Measurements from ENCODE around the gene CCIN. TPM values are rescaled to one million over a fixed set of nuclear protein-coding genes. Genes with fewer than 3 reads are reported as not detected.
"Not testable (repeated sequence)": the region's sequence is repeated elsewhere in the genome, so short reads cannot be mapped to it uniquely, and the experiment has no call there.

The CCIN gene
- total RNA-seq, 2 experiments from 2014 or later, result not detected

- H3K4me3 Mint-ChIP-seq, result no peak overlapping the region
- no peak for DNase-seq
- H3K27me3 Mint-ChIP-seq, result no peaks in the 10 kb centered on the region
- no peak overlapping the region for H3K27ac Mint-ChIP-seq
- H3K9me3 Mint-ChIP-seq, result peaks cover 12% of the 10 kb centered on the region
- peaks cover 26% of the 10 kb centered on the region for H3K36me3 Mint-ChIP-seq
- peaks cover 77% of the 10 kb centered on the region for H3K4me1 Mint-ChIP-seq
These were observed 21.6 kb upstream of the CCIN start for GRCh38 chr9:36147441-36148175.

GRCh38 chr9:36148311-36149051 lies 20.7 kb upstream of the CCIN start:
- H3K4me3 Mint-ChIP-seq, result no peak overlapping the region
- H3K4me1 Mint-ChIP-seq, result peaks cover 74% of the 10 kb centered on the region
- peaks cover 12% of the 10 kb centered on the region for H3K9me3 Mint-ChIP-seq
- H3K27ac Mint-ChIP-seq, result no peak overlapping the region
- peaks cover 26% of the 10 kb centered on the region for H3K36me3 Mint-ChIP-seq
- peak; percentile 85 for DNase-seq
- no peaks in the 10 kb centered on the region for H3K27me3 Mint-ChIP-seq

- DNase-seq, result no peak
- no peak overlapping the region for H3K27ac Mint-ChIP-seq
- H3K27me3 Mint-ChIP-seq, result no peaks in the 10 kb centered on the region
- peaks cover 26% of the 10 kb centered on the region for H3K36me3 Mint-ChIP-seq
- peaks cover 12% of the 10 kb centered on the region for H3K9me3 Mint-ChIP-seq
- H3K4me3 Mint-ChIP-seq, result no peak overlapping the region
- H3K4me1 Mint-ChIP-seq, result peaks cover 70% of the 10 kb centered on the region
These were observed 20.0 kb upstream of the CCIN start for GRCh38 chr9:36149197-36149596.

- DNase-seq, result no peak
- H3K4me3 Mint-ChIP-seq, result peak overlapping the region; percentile 36
- peak overlapping the region; percentile 89 for H3K27ac Mint-ChIP-seq
- H3K36me3 Mint-ChIP-seq, result peaks cover 14% of the 10 kb centered on the region
- peaks cover 6% of the 10 kb centered on the region for H3K9me3 Mint-ChIP-seq
- H3K27me3 Mint-ChIP-seq, result no peaks in the 10 kb centered on the region
- peaks cover 61% of the 10 kb centered on the region for H3K4me1 Mint-ChIP-seq
These were observed 18.4 kb upstream of the CCIN start for GRCh38 chr9:36150574-36151315.

GRCh38 chr9:36151316-36152210 lies 17.6 kb upstream of the CCIN start:
- Mint-ChIP-seq H3K4me3 (peak overlapping the region; percentile 63), H3K4me1 (peaks cover 60% of the 10 kb centered on the region), H3K27me3 (no peaks in the 10 kb centered on the region), H3K36me3 (peaks cover 10% of the 10 kb centered on the region), H3K27ac (peak overlapping the region; percentile 89), H3K9me3 (no peaks in the 10 kb centered on the region)
- peak; percentile 86 for DNase-seq

GRCh38 chr9:36152741-36153438 lies 16.3 kb upstream of the CCIN start:
- peaks cover 51% of the 10 kb centered on the region for H3K4me1 Mint-ChIP-seq
- H3K27me3 Mint-ChIP-seq, result no peaks in the 10 kb centered on the region
- peak overlapping the region; percentile 65 for H3K27ac Mint-ChIP-seq
- H3K9me3 Mint-ChIP-seq, result no peaks in the 10 kb centered on the region
- H3K4me3 Mint-ChIP-seq, result no peak overlapping the region
- DNase-seq, result no peak
- peaks cover 7% of the 10 kb centered on the region for H3K36me3 Mint-ChIP-seq

- no peak overlapping the region for H3K27ac Mint-ChIP-seq
- H3K36me3 Mint-ChIP-seq, result peaks cover 12% of the 10 kb centered on the region
- no peak overlapping the region for H3K4me3 Mint-ChIP-seq
- no peaks in the 10 kb centered on the region for H3K27me3 Mint-ChIP-seq
- peaks cover 48% of the 10 kb centered on the region for H3K4me1 Mint-ChIP-seq
- DNase-seq, result no peak
- no peaks in the 10 kb centered on the region for H3K9me3 Mint-ChIP-seq
These were observed 15.4 kb upstream of the CCIN start for GRCh38 chr9:36153746-36154145.

- peaks cover 12% of the 10 kb centered on the region for H3K36me3 Mint-ChIP-seq
- no peak overlapping the region for H3K4me3 Mint-ChIP-seq
- H3K27me3 Mint-ChIP-seq, result no peaks in the 10 kb centered on the region
- no peaks in the 10 kb centered on the region for H3K9me3 Mint-ChIP-seq
- H3K4me1 Mint-ChIP-seq, result peaks cover 43% of the 10 kb centered on the region
- DNase-seq, result no peak
- peak overlapping the region; percentile 43 for H3K27ac Mint-ChIP-seq
These were observed 14.7 kb upstream of the CCIN start for GRCh38 chr9:36154331-36154952.

GRCh38 chr9:36156116-36156515 lies 13.1 kb upstream of the CCIN start:
- Mint-ChIP-seq H3K27ac (no peak overlapping the region), H3K36me3 (peaks cover 10% of the 10 kb centered on the region), H3K9me3 (no peaks in the 10 kb centered on the region), H3K4me3 (no peak overlapping the region), H3K4me1 (peaks cover 32% of the 10 kb centered on the region), H3K27me3 (no peaks in the 10 kb centered on the region)
- no peak for DNase-seq

- no peaks in the 10 kb centered on the region for H3K27me3 Mint-ChIP-seq
- peaks cover 10% of the 10 kb centered on the region for H3K36me3 Mint-ChIP-seq
- H3K9me3 Mint-ChIP-seq, result no peaks in the 10 kb centered on the region
- no peak overlapping the region for H3K4me3 Mint-ChIP-seq
- no peak for DNase-seq
- H3K27ac Mint-ChIP-seq, result no peak overlapping the region
- peaks cover 19% of the 10 kb centered on the region for H3K4me1 Mint-ChIP-seq
These were observed 11.1 kb upstream of the CCIN start for GRCh38 chr9:36158122-36158521.

GRCh38 chr9:36158917-36159316 lies 10.3 kb upstream of the CCIN start:
- peaks cover 15% of the 10 kb centered on the region for H3K4me1 Mint-ChIP-seq
- H3K36me3 Mint-ChIP-seq, result peaks cover 10% of the 10 kb centered on the region
- H3K4me3 Mint-ChIP-seq, result no peak overlapping the region
- H3K9me3 Mint-ChIP-seq, result no peaks in the 10 kb centered on the region
- no peak for DNase-seq
- no peaks in the 10 kb centered on the region for H3K27me3 Mint-ChIP-seq
- no peak overlapping the region for H3K27ac Mint-ChIP-seq

- not testable (repeated sequence) for H3K4me1 Mint-ChIP-seq, DNase-seq, H3K27ac Mint-ChIP-seq, H3K9me3 Mint-ChIP-seq, H3K36me3 Mint-ChIP-seq, H3K27me3 Mint-ChIP-seq, H3K4me3 Mint-ChIP-seq
These were observed 9.7 kb upstream of the CCIN start for GRCh38 chr9:36159509-36159908.

- not testable (repeated sequence) for DNase-seq, H3K4me1 Mint-ChIP-seq, H3K27ac Mint-ChIP-seq, H3K27me3 Mint-ChIP-seq, H3K4me3 Mint-ChIP-seq, H3K36me3 Mint-ChIP-seq, H3K9me3 Mint-ChIP-seq
These were observed 9.1 kb upstream of the CCIN start for GRCh38 chr9:36160126-36160525.

GRCh38 chr9:36161187-36161586 lies 8.0 kb upstream of the CCIN start:
- no peak for DNase-seq
- Mint-ChIP-seq H3K9me3 (no peaks in the 10 kb centered on the region), H3K4me1 (peaks cover 6% of the 10 kb centered on the region), H3K4me3 (no peak overlapping the region), H3K27ac (no peak overlapping the region), H3K27me3 (peaks cover 2% of the 10 kb centered on the region), H3K36me3 (peaks cover 10% of the 10 kb centered on the region)

Measured in activated naive CD8-positive, alpha-beta T cell treated with anti-CD3 and anti-CD28 coated beads for 36 hours (primary cell).